ENCODE results near the gene AAK1.
"Not testable (repeated sequence)": the region's sequence is repeated elsewhere in the genome, so short reads cannot be mapped to it uniquely, and the experiment has no call there.

AAK1 gene

DNA sequence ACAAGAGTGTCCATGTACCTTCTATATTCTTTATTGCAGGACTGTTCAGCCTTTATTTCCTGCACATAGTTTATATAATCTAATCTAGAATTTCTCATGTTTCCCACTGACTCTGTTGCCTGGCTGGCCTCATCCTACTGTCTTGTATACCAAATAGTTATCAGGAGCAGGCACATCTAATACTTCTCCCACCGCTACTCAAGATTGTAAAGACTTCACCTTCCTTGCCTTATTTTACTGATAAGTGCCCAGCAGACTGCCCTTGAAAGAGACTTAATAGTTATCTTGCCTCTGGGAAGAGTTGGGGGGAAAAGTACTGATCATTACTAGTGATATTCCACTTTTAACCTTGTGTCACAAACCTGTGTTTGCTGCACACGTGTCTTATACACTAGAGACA is 26.1 kb upstream of the AAK1 start:
- H3K27ac Mint-ChIP-seq: no peak overlapping the region
- H3K4me1 Mint-ChIP-seq (ENCODE audit: low read depth): peaks cover 24% of the 10 kb centered on the region
- H3K27me3 Mint-ChIP-seq: no peaks in the 10 kb centered on the region
- no peaks in the 10 kb centered on the region for H3K9me3 Mint-ChIP-seq
- H3K4me3 Mint-ChIP-seq: no peak overlapping the region
- no peaks in the 10 kb centered on the region for H3K36me3 Mint-ChIP-seq (ENCODE audit: low read depth)

DNA sequence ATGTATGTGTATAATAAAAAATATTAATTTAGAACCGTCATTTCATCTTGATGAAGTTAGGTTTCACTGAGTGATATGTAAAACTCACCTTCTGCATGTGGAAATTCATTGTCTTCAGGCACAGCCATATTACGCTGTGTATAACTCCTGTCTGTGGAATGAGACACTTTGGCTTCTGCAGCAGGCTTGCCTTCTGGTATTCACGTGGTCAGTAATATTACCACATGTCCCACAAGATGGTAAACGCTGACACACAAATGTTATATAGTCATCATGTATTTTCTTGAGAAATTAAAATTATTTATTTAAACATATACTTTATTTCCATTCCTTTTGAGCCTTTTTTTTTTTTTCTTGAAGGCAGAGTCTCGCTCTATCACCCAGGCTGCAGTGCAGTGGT is 25.1 kb upstream of the AAK1 start:
- Mint-ChIP-seq H3K9me3 (peaks cover 7% of the 10 kb centered on the region), H3K27ac (no peak overlapping the region), H3K27me3 (no peaks in the 10 kb centered on the region), H3K4me3 (no peak overlapping the region), H3K36me3 (ENCODE audit: low read depth) (peaks cover 6% of the 10 kb centered on the region), H3K4me1 (ENCODE audit: low read depth) (peaks cover 18% of the 10 kb centered on the region)

DNA sequence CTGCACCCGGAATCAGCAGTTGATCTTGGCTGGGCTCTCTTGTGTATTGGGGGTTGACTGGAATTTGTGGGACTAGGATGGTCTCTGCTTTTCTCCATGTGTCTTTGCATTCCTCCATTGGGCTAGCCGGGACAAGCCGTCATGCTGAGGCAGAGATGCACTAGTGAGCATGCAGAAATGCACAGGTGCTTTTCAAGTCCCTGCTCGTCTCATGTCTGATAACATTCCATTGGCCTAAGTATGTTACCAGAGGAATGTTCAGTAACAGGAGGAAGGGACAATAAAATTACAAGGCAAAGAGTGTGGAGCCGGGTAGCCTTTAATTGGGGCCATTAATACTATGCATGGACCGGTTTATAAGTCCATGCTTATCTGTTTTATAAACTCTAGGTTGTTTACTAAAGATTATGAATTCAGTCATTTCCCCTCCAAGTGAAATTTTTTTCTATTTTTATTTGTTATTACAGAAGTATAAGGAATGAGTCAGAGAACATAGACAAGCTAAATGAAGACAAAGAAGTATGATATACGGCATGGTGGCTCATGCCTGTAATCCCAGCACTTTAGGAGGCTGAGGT is 24.4 kb upstream of the AAK1 start:
- Mint-ChIP-seq H3K27ac (no peak overlapping the region), H3K36me3 (ENCODE audit: low read depth) (peaks cover 6% of the 10 kb centered on the region), H3K27me3 (no peaks in the 10 kb centered on the region), H3K4me1 (ENCODE audit: low read depth) (peaks cover 18% of the 10 kb centered on the region), H3K9me3 (peaks cover 10% of the 10 kb centered on the region), H3K4me3 (no peak overlapping the region)

DNA sequence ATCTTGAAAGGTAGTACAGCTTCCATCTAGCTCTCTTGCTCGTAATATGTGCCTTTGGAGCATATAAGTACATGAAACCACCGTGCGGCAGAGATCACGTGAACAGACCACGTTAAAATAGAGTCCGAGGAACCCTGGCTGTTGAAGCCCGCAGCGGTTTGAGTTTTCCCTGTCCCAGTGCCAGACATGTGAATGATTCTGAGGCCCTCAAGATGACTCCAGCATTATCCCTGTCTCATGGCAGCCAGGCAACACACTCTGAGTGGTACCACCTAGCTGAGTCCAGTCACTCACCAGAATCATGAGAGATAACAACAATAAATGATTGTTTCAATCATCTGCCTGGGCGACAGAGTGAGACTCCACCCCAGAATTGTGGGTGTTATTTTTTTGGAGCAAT is 21.6 kb upstream of the AAK1 start:
- H3K4me1 Mint-ChIP-seq (ENCODE audit: low read depth): peaks cover 18% of the 10 kb centered on the region
- H3K27me3 Mint-ChIP-seq: no peaks in the 10 kb centered on the region
- peaks cover 10% of the 10 kb centered on the region for H3K9me3 Mint-ChIP-seq
- H3K4me3 Mint-ChIP-seq: no peak overlapping the region
- H3K36me3 Mint-ChIP-seq (ENCODE audit: low read depth): peaks cover 6% of the 10 kb centered on the region
- no peak overlapping the region for H3K27ac Mint-ChIP-seq

DNA sequence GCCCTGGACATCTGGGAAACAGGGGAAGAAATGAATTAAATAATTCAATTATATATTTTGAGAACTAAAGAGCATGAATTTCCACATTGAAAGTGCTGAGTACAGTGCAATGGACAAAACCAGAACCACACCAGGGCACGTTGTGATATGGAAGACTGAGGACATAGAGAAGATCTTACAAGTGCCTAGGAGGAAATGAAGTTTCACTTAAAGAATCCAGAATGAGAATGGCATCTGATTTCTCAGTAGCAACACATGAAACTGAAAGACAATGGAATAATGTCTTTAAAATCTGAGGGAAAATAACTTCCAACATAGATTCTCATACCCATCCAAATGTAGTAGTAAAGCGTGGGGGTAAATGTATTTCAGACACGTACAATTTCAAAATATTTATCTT is 20.3 kb upstream of the AAK1 start:
- Mint-ChIP-seq H3K4me1 (ENCODE audit: low read depth) (peaks cover 15% of the 10 kb centered on the region), H3K36me3 (ENCODE audit: low read depth) (peaks cover 6% of the 10 kb centered on the region), H3K4me3 (no peak overlapping the region), H3K27ac (no peak overlapping the region), H3K27me3 (no peaks in the 10 kb centered on the region), H3K9me3 (peaks cover 10% of the 10 kb centered on the region)

DNA sequence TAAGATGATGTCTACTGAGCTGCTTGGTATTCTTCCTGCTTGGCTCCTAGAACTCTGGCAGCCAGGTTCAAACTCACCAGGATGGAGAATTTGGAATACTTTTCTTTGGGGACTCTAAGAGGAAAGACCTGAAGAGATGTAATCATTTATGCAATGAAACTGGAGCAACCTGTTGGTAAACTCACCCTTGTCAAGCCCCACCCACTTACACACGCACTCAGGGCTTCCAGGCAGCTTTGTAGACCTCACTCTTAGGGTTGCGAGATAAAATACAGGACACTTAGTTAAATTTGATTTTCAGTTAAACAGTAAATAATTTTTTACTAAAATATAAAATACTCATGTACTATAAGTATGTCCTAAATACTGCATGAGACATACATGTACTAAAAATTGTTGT is 19.0 kb upstream of the AAK1 start:
- H3K27ac Mint-ChIP-seq; H3K27me3 Mint-ChIP-seq; H3K4me3 Mint-ChIP-seq; H3K36me3 Mint-ChIP-seq (ENCODE audit: low read depth); H3K9me3 Mint-ChIP-seq: not testable (repeated sequence)
- peaks cover 12% of the 10 kb centered on the region for H3K4me1 Mint-ChIP-seq (ENCODE audit: low read depth)

DNA sequence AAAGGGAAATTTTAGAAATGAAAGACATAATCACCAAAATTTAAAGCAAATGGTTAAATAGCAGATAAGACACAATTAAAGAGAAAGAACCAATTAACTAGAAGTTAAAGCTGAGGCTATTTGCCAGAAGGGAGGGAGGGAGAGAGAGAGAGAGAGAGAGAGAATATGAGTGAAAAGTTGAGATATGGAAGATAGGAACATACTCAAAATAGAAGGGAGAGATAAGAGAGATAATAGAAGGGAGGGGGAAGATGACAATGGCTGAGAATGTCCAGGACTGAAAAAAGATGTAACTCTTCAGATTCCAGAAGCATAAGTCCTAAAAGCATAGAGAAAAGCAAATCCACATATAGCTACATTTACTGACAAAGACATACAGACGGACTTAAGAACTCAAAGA is 17.1 kb upstream of the AAK1 start:
- H3K4me1 Mint-ChIP-seq (ENCODE audit: low read depth): no peaks in the 10 kb centered on the region
- no peak overlapping the region for H3K27ac Mint-ChIP-seq
- peaks cover 6% of the 10 kb centered on the region for H3K36me3 Mint-ChIP-seq (ENCODE audit: low read depth)
- no peak overlapping the region for H3K4me3 Mint-ChIP-seq
- peaks cover 10% of the 10 kb centered on the region for H3K9me3 Mint-ChIP-seq
- no peaks in the 10 kb centered on the region for H3K27me3 Mint-ChIP-seq

DNA sequence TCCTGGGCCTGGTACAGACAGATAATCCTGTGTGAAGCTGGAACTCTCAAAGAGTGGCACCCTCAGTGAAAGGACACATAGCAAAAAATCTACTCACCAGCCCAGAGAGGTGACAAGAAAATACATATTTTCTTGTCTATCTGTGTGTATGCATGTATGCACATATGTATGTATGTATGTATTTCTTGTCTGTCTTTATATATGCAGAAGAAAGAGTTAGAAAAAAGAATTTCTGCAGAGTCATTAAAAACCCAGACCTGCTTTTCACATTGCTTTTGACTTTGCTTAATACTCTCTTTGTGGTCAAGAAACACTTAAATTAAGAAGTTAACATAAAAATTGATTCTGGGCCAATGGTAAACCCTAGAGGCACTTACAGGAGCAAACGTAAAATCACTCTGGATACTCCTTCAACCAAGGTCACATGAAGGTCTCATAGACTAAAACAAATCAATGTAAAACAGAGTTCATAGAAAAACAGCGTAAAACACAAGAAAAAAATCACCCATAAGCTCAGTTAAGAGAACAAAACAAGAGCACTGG is 16.5 kb upstream of the AAK1 start:
- H3K9me3 Mint-ChIP-seq: peaks cover 10% of the 10 kb centered on the region
- no peaks in the 10 kb centered on the region for H3K27me3 Mint-ChIP-seq
- H3K4me1 Mint-ChIP-seq (ENCODE audit: low read depth): no peaks in the 10 kb centered on the region
- no peak overlapping the region for H3K27ac Mint-ChIP-seq
- peaks cover 6% of the 10 kb centered on the region for H3K36me3 Mint-ChIP-seq (ENCODE audit: low read depth)
- H3K4me3 Mint-ChIP-seq: no peak overlapping the region

DNA sequence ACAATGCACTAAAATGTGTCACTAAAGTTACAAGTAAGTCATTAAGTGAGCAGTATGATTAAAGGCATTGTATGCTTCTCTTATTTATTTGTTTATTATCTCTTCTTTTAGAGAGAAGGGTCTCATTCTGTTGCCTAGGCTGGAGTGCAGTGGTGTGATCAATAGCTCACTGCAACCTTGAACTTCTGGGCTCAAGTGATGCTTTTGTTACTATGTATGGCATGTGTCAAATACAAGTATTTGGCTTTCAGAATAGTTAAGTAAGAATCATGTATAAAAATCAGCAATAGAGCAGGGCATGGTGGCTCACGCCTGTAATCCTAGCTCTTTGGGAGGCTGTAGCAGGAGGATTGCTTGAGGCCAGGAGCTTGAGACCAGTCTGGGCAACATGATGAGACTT is 15.8 kb upstream of the AAK1 start:
- H3K4me1 Mint-ChIP-seq (ENCODE audit: low read depth): no peaks in the 10 kb centered on the region
- no peak overlapping the region for H3K27ac Mint-ChIP-seq
- no peak overlapping the region for H3K4me3 Mint-ChIP-seq
- H3K9me3 Mint-ChIP-seq: peaks cover 10% of the 10 kb centered on the region
- no peaks in the 10 kb centered on the region for H3K27me3 Mint-ChIP-seq
- H3K36me3 Mint-ChIP-seq (ENCODE audit: low read depth): peaks cover 6% of the 10 kb centered on the region

DNA sequence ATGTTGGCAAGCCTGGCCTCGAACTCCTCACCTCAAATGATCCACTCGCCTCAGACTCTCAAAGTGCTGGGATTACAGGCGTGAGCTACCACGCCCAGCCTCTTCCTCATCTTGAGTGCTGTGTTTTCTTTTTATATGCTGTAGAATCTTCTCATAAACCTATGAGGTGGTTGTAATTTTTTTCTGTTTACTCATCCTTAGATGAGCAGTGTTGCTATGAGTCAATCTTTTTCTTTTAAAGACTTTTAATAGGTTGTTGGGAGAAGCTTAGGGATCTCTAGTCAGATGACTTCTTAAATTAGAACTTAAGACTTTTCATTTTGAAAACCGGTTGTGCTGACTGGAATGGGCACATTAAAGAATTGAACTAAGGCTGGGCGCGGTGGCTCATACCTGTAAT is 8.7 kb upstream of the AAK1 start:
- peaks cover 42% of the 10 kb centered on the region for H3K4me1 Mint-ChIP-seq (ENCODE audit: low read depth)

DNA sequence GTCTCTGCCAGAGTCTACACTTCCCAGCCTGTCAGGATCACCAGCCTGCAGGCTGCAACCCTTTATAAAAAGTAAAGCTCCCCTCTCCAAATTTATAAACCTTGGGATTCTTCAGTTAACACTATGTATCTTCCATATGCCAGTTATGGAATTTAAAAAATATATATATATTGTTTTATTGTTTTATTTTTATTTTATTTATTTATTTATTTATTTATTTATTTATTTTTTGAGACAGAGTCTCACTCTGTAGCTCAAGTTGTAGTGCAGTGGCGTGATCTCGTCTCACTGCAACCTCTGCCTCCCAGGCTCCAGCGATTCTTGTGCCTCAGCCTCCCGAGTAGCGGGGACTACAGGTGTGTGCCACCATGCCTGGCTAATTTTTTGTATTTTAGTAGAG is 3.7 kb upstream of the AAK1 start:
- peaks cover 62% of the 10 kb centered on the region for H3K4me1 Mint-ChIP-seq (ENCODE audit: low read depth)
- not testable (repeated sequence) for H3K27me3 Mint-ChIP-seq; H3K36me3 Mint-ChIP-seq (ENCODE audit: low read depth); H3K9me3 Mint-ChIP-seq; H3K27ac Mint-ChIP-seq; H3K4me3 Mint-ChIP-seq

More for the DNA sequence above, 8.7 kb upstream of the AAK1 start:
- Mint-ChIP-seq H3K36me3 (ENCODE audit: low read depth) (no peaks in the 10 kb centered on the region), H3K27me3 (no peaks in the 10 kb centered on the region), H3K9me3 (no peaks in the 10 kb centered on the region), H3K4me3 (no peak overlapping the region), H3K27ac (peak overlapping the region; percentile 33)

DNA sequence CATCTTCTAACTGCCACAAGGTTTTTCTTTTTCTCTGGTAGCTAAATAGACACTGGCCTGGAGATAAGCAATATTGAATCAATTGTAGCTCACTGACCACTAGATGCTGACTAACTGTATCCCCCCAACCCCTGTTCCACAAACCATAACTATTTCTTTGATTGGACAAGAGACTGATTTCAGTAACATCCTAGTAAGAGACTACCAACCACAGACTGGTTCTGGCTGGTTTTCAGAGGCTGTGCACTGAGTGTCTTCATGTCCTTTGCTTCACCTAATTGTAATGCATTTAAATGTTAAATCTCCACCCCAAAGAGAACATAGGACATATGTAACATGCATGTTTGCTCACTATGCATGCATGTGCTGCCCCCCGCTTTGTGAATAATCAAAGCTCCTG is 3.2 kb upstream of the AAK1 start:
- Mint-ChIP-seq H3K27me3 (no peaks in the 10 kb centered on the region), H3K36me3 (ENCODE audit: low read depth) (peaks cover 4% of the 10 kb centered on the region), H3K4me1 (ENCODE audit: low read depth) (peaks cover 60% of the 10 kb centered on the region), H3K27ac (peak overlapping the region; percentile 17), H3K9me3 (no peaks in the 10 kb centered on the region), H3K4me3 (peak overlapping the region; percentile 96)

DNA sequence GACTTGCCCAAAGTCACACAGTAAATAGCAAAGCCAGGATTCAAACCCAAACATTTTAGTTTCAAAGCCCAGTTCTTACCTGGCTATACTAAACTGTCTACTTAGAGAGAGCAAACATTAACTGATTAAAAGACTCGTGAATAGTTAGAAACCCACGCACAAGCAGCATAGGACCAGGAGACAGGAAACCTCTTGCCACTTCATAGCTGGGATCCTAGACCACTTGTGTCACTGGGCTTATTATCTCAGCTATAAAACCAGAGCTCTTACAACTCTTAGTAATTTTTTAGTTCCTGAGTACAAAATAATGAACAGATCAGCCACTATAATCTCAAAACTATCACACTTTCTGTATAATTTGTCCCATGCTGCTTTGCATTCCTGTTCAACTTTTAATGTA is 2.4 kb upstream of the AAK1 start:
- peaks cover 11% of the 10 kb centered on the region for H3K36me3 Mint-ChIP-seq (ENCODE audit: low read depth)
- H3K27ac Mint-ChIP-seq: peak overlapping the region; percentile 95
- no peaks in the 10 kb centered on the region for H3K9me3 Mint-ChIP-seq
- H3K4me1 Mint-ChIP-seq (ENCODE audit: low read depth): peaks cover 62% of the 10 kb centered on the region
- H3K4me3 Mint-ChIP-seq: peak overlapping the region; percentile 96
- H3K27me3 Mint-ChIP-seq: no peaks in the 10 kb centered on the region

DNA sequence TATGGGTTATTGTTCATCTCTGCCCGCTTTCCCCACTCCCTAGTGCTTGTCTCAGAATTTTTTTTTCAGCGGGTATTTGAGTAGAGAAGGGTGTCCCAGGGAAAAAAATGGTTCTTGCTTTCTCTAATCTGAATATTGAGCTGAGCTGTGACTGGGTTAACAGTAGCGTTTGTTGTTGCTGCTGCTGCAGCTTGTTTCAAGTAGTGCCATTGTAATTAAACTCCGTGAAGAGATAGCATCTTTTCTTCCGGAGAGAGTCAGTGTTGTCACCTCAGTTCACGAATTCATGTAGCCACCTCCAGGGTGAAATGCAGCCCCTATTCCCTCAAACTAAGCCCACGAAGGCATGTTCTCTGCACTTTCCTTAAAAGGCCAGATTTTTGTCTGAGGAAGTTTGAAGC is 1.5 kb upstream of the AAK1 start:
- peak overlapping the region; percentile 95 for H3K27ac Mint-ChIP-seq
- peak overlapping the region; percentile 96 for H3K4me3 Mint-ChIP-seq
- no peaks in the 10 kb centered on the region for H3K27me3 Mint-ChIP-seq
- H3K4me1 Mint-ChIP-seq (ENCODE audit: low read depth): peaks cover 62% of the 10 kb centered on the region
- no peaks in the 10 kb centered on the region for H3K9me3 Mint-ChIP-seq
- peaks cover 11% of the 10 kb centered on the region for H3K36me3 Mint-ChIP-seq (ENCODE audit: low read depth)

DNA sequence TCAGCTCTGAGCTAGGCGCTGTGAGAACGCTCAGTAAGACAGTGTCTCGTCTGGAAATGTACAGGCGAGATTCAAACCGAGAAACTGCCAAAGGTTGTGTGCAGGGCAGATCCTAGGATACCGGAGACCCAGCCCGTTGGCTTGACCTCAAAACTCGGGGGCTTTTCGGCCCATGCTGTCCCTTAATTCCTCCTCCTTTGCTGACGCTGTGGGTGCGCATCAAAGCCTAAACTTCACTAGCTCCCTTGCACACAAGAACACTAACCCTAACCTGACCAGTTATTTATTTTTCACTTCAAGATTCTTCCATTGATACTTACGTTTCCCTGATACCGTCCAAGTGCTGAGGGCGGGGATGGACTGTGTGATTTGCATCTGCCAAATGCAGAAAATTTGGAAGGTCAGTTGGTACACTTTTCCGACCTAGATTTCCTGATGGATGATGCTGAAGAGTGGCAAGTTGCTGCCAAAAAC is 1.0 kb upstream of the AAK1 start:
- Mint-ChIP-seq H3K9me3 (no peaks in the 10 kb centered on the region), H3K27ac (peak overlapping the region; percentile 95), H3K27me3 (no peaks in the 10 kb centered on the region), H3K4me1 (ENCODE audit: low read depth) (peaks cover 66% of the 10 kb centered on the region), H3K36me3 (ENCODE audit: low read depth) (peaks cover 12% of the 10 kb centered on the region), H3K4me3 (peak overlapping the region; percentile 96)

All from stimulated activated naive CD8-positive, alpha-beta T cell treated with anti-CD3 and anti-CD28 coated beads, Interleukin-15, Interleukin-2, amounts not matched to agents 100 ng/mL and 50 ng/mL, for 24 hours (primary cell).